DOHH2 (cell line): Measurements from ENCODE around the gene GPR180.

Source experiments
- H3F3A ChIP-seq: fragments of 200-600 bp; sonication (generic), shearing (Covaris generic); 2 replicates; pipeline ENCODE4 v1.6.0; 2016; ENCODE audit warnings: antibody characterized with exemption, mild to moderate bottlenecking; ENCODE audit not compliant: control insufficient read depth, insufficient read depth
- H3K27ac ChIP-seq: fragments of 200-600 bp; sonication (generic); 2 replicates; pipeline ENCODE4 v1.5.1; 2014; ENCODE audit warnings: low read depth, mild to moderate bottlenecking, low read length, moderate library complexity
- H3K27me3 ChIP-seq: fragments of 200-600 bp; sonication (generic); 2 replicates; pipeline ENCODE4 v1.6.1; 2014; ENCODE audit warnings: mild to moderate bottlenecking, low read length, mixed read lengths; ENCODE audit not compliant: control insufficient read depth
- H3K36me3 ChIP-seq: fragments of 200-600 bp; sonication (generic); 2 replicates; pipeline ENCODE4 v1.6.1; 2014; ENCODE audit warnings: mild to moderate bottlenecking, low read length, moderate library complexity, mixed read lengths; ENCODE audit not compliant: control insufficient read depth
- H3K4me1 ChIP-seq: fragments of 200-600 bp; sonication (generic); 2 replicates; pipeline ENCODE4 v1.6.1; 2014; ENCODE audit warnings: mild to moderate bottlenecking, low read length, mixed read lengths; ENCODE audit not compliant: control insufficient read depth
- H3K4me2 ChIP-seq: fragments of 200-600 bp; sonication (generic); 2 replicates; pipeline ENCODE4 v1.6.0; 2014; ENCODE audit warnings: mild to moderate bottlenecking, low read length, moderate library complexity
- H3K4me3 ChIP-seq: fragments of 200-600 bp; sonication (generic); 2 replicates; pipeline ENCODE4 v1.5.1; 2014; ENCODE audit warnings: mild to moderate bottlenecking, low read length, mixed read lengths
- H3K79me2 ChIP-seq: fragments of 200-600 bp; sonication (generic); 2 replicates; pipeline ENCODE4 v1.6.1; 2014; ENCODE audit warnings: mild to moderate bottlenecking, low read length, mixed read lengths; ENCODE audit not compliant: control insufficient read depth
- H3K9me2 ChIP-seq: fragments of 200-600 bp; sonication (generic); replicated peaks from 2 replicates; pipeline ENCODE4 v1.6.1; 2014; ENCODE audit warnings: mild to moderate bottlenecking, low read length, mixed read lengths; ENCODE audit not compliant: control insufficient read depth
- H3K9me3 ChIP-seq: fragments of 200-600 bp; sonication (generic); 2 replicates; pipeline ENCODE4 v1.6.1; 2014; ENCODE audit warnings: antibody characterized with exemption, low read length, mixed read lengths; ENCODE audit not compliant: control insufficient read depth, insufficient read depth
- H4K20me1 ChIP-seq: fragments of 200-600 bp; sonication (generic); 2 replicates; pipeline ENCODE4 v1.6.0; 2014; ENCODE audit warnings: low read depth, mild to moderate bottlenecking, antibody characterized with exemption, low read length, moderate library complexity; ENCODE audit not compliant: control insufficient read depth, insufficient read depth
- CTCF ChIP-seq: fragments of 200-600 bp; sonication (generic); IDR thresholded peaks from one replicate; pipeline ENCODE4 v1.5.1; 2014; ENCODE audit warnings: antibody characterized with exemption, mild to moderate bottlenecking, low read depth, low read length; ENCODE audit not compliant: poor library complexity, severe bottlenecking
- EZH2phosphoT487 ChIP-seq: fragments of 200-600 bp; sonication (generic); IDR thresholded peaks from 2 replicates; pipeline ENCODE4 v1.6.1; 2017; ENCODE audit warnings: borderline replicate concordance, mild to moderate bottlenecking, antibody characterized with exemption, low read length, moderate library complexity, mixed read lengths

Gene GPR180

GRCh38 chr13:94588541-94588940, 13.1 kb upstream of the GPR180 start:
- peaks cover 49% of the 10 kb centered on the region for H3K79me2 ChIP-seq
- TF ChIP-seq CTCF (no peak), EZH2phosphoT487 (no peak)
- no peak overlapping the region for H3K4me3 ChIP-seq
- no peaks in the 10 kb centered on the region for H3K9me2 ChIP-seq
- H3K9me3 ChIP-seq = no peaks in the 10 kb centered on the region
- H3F3A ChIP-seq = no peaks in the 10 kb centered on the region
- peaks cover 63% of the 10 kb centered on the region for H3K36me3 ChIP-seq
- H3K27ac ChIP-seq = no peak overlapping the region
- H4K20me1 ChIP-seq = no peaks in the 10 kb centered on the region
- H3K4me2 ChIP-seq = no peak overlapping the region
- H3K27me3 ChIP-seq = no peaks in the 10 kb centered on the region
- no peaks in the 10 kb centered on the region for H3K4me1 ChIP-seq

GRCh38 chr13:94590744-94591143, 10.9 kb upstream of the GPR180 start:
- no peak overlapping the region for H3K27ac ChIP-seq
- H3K9me3 ChIP-seq = no peaks in the 10 kb centered on the region
- H3K27me3 ChIP-seq = no peaks in the 10 kb centered on the region
- no peaks in the 10 kb centered on the region for H3K9me2 ChIP-seq
- H3K4me2 ChIP-seq = no peak overlapping the region
- H4K20me1 ChIP-seq = no peaks in the 10 kb centered on the region; the same call in 1 of the 2 replicates
- TF ChIP-seq CTCF = no peak
- TF ChIP-seq EZH2phosphoT487 = no peak
- H3K79me2 ChIP-seq = peaks cover 68% of the 10 kb centered on the region
- H3K4me3 ChIP-seq = no peak overlapping the region
- peaks cover 68% of the 10 kb centered on the region for H3K36me3 ChIP-seq
- no peaks in the 10 kb centered on the region for H3F3A ChIP-seq
- H3K4me1 ChIP-seq = peaks cover 17% of the 10 kb centered on the region

- no peak for TF ChIP-seq CTCF
- no peak for TF ChIP-seq EZH2phosphoT487
- peaks cover 23% of the 10 kb centered on the region for H3K4me1 ChIP-seq
- H3K27ac ChIP-seq = peak overlapping the region; percentile 45
Observed at GRCh38 chr13:94595001-94595949, 6.4 kb upstream of the GPR180 start.

More at GRCh38 chr13:94595001-94595949, 6.4 kb upstream of the GPR180 start:
- H4K20me1 ChIP-seq = no peaks in the 10 kb centered on the region; the same call in 1 of the 2 replicates
- H3K27me3 ChIP-seq = no peaks in the 10 kb centered on the region
- H3F3A ChIP-seq = peaks cover 12% of the 10 kb centered on the region
- peaks cover 53% of the 10 kb centered on the region for H3K36me3 ChIP-seq
- H3K4me2 ChIP-seq = peak overlapping the region; percentile 97
- H3K9me2 ChIP-seq = no peaks in the 10 kb centered on the region
- no peaks in the 10 kb centered on the region for H3K9me3 ChIP-seq
- peaks cover 49% of the 10 kb centered on the region for H3K79me2 ChIP-seq
- peak overlapping the region; percentile 94 for H3K4me3 ChIP-seq
